SK-N-SH (cell line): ENCODE measurements around the gene RPL4. TPM values are rescaled to one million over a fixed set of nuclear protein-coding genes. Genes with fewer than 3 reads are reported as not detected.
"Not testable (repeated sequence)": the region's sequence is repeated elsewhere in the genome, so short reads cannot be mapped to it uniquely, and the experiment has no call there.

Source experiments
- CTCF ChIA-PET: fragments of 300-600, 350-600 bp; formaldehyde crosslinking; extraction: SDS; loops from one replicate; lab custom pipeline; 2021; lab: Yijun Ruan, JAX
- POLR2A ChIA-PET: fragments of 350-600 bp; sonication (Branson Sonifier 250); formaldehyde crosslinking; extraction: SDS; loops from one replicate; lab custom pipeline; 2020; ENCODE audit warnings: antibody characterized with exemption, inconsistent platforms; lab: Yijun Ruan, JAX
- DNase-seq: peaks from one replicate; pipeline ENCODE4 v3.0.0; 2012
- H2AFZ ChIP-seq: fragments of 200-600 bp; sonication (generic); 2 replicates; pipeline ENCODE4 v1.8.1; 2016; ENCODE audit warnings: antibody characterized with exemption, mild to moderate bottlenecking, low read depth
- H3F3A ChIP-seq: fragments of 200-600 bp; sonication (generic); replicated peaks from 2 replicates; pipeline ENCODE3; 2016; ENCODE audit warnings: antibody characterized with exemption, mild to moderate bottlenecking; ENCODE audit not compliant: insufficient read depth
- H3K27ac ChIP-seq, 2 experiments: fragments of 200-500 bp in 1 of 2; fragments of 200-600 bp in 1 of 2; sonication (Bioruptor generic) in 1 of 2; sonication (generic), shearing (Covaris generic) in 1 of 2; 2 replicates each; pipeline versions ENCODE4 v1.5.1 to v1.6.1; 2014 to 2016; ENCODE audit warnings: low read depth in 2 of 2, inconsistent platforms in 1 of 2, low read length in 1 of 2, mild to moderate bottlenecking in 1 of 2, mixed read lengths in 1 of 2
- H3K27me3 ChIP-seq: fragments of 200-600 bp; sonication (generic), shearing (Covaris generic); 2 replicates; pipeline ENCODE4 v1.6.1; 2016; ENCODE audit warnings: mixed run types; ENCODE audit not compliant: insufficient read depth
- H3K36me3 ChIP-seq, 2 experiments: fragments of 200-500 bp in 1 of 2; fragments of 200-600 bp in 1 of 2; sonication (Bioruptor generic) in 1 of 2; sonication (generic) in 1 of 2; replicated peaks in 1 of 2; 2 replicates each; pipeline versions ENCODE3 to v1.5.1; 2014 to 2016; ENCODE audit warnings: low read length in 1 of 2, mild to moderate bottlenecking in 1 of 2; ENCODE audit not compliant: insufficient read depth in 2 of 2, control insufficient read depth in 1 of 2
- H3K4me1 ChIP-seq, 2 experiments: fragments of 200-500 bp in 1 of 2; fragments of 200-600 bp in 1 of 2; sonication (Bioruptor generic) in 1 of 2; sonication (generic), shearing (Covaris generic) in 1 of 2; 2 replicates each; pipeline versions ENCODE4 v1.5.1 to v1.6.1; 2014 to 2016; ENCODE audit warnings: low read depth in 1 of 2, low read length in 1 of 2, mixed run types in 1 of 2; ENCODE audit not compliant: insufficient read depth in 2 of 2, control insufficient read depth in 1 of 2
- H3K4me2 ChIP-seq: fragments of 200-600 bp; sonication (generic), shearing (Covaris generic); 2 replicates; pipeline ENCODE4 v1.6.1; 2017; ENCODE audit warnings: mixed run types
- H3K4me3 ChIP-seq, 2 experiments: fragments of 200-500 bp in 1 of 2; fragments of 200-600 bp in 1 of 2; sonication (Bioruptor generic) in 1 of 2; sonication (generic), shearing (Covaris generic) in 1 of 2; 2 replicates each; pipeline versions ENCODE4 v1.5.1 to v1.8.1; 2014 to 2016; ENCODE audit warnings: low read depth in 2 of 2, inconsistent platforms in 1 of 2, low read length in 1 of 2, mild to moderate bottlenecking in 1 of 2, mixed read lengths in 1 of 2, moderate library complexity in 1 of 2
- H3K79me2 ChIP-seq: fragments of 200-600 bp; sonication (generic); 2 replicates; pipeline ENCODE4 v1.8.1; 2017; ENCODE audit warnings: mild to moderate bottlenecking; ENCODE audit not compliant: insufficient read depth
- H3K9ac ChIP-seq: fragments of 200-600 bp; sonication (generic); 2 replicates; pipeline ENCODE4 v1.6.1; 2017; ENCODE audit warnings: mixed run types
- H3K9me2 ChIP-seq: fragments of 200-600 bp; sonication (generic); 2 replicates; pipeline ENCODE4 v1.6.1; 2017; ENCODE audit warnings: mixed run types
- H3K9me3 ChIP-seq: fragments of 200-600 bp; sonication (generic); 2 replicates; pipeline ENCODE4 v1.6.1; 2017; ENCODE audit warnings: mixed run types, mild to moderate bottlenecking, moderate library complexity
- H4K20me1 ChIP-seq: fragments of 200-600 bp; sonication (generic); 2 replicates; pipeline ENCODE4 v1.6.1; 2017; ENCODE audit warnings: mild to moderate bottlenecking, mixed run types; ENCODE audit not compliant: insufficient read depth
- EP300 ChIP-seq, 2 experiments: IDR thresholded peaks; 2 replicates each; pipeline versions ENCODE4 v1.4.0 to v1.6.1; 2012; ENCODE audit warnings: borderline replicate concordance in 1 of 2, low read depth in 1 of 2, low read length in 1 of 2
- EZH2phosphoT487 ChIP-seq: fragments of 200-600 bp; sonication (generic); IDR thresholded peaks from 2 replicates; pipeline ENCODE4 v1.6.1; 2017; ENCODE audit warnings: low read depth, mixed run types, mild to moderate bottlenecking, antibody characterized with exemption, moderate library complexity, borderline replicate concordance
- FOSL2 ChIP-seq: IDR thresholded peaks from 2 replicates; pipeline ENCODE4 v1.4.0; 2012; ENCODE audit warnings: low read depth, mild to moderate bottlenecking, moderate library complexity, borderline replicate concordance
- FOXM1 ChIP-seq: IDR thresholded peaks from 2 replicates; pipeline ENCODE4 v1.4.0; 2012; ENCODE audit warnings: low read depth, mild to moderate bottlenecking
- GABPA ChIP-seq: IDR thresholded peaks from 2 replicates; pipeline ENCODE4 v1.4.0; 2012; ENCODE audit warnings: low read depth, mild to moderate bottlenecking
- GATA2 ChIP-seq: sonication (generic); formaldehyde crosslinking; IDR thresholded peaks from 2 replicates; pipeline ENCODE4 v1.5.0; 2020; ENCODE audit warnings: mild to moderate bottlenecking, missing genetic modification reagents
- IRF3 ChIP-seq: fragments of 150-350 bp; IDR thresholded peaks from 2 replicates; pipeline ENCODE4 v1.6.1; 2016; ENCODE audit warnings: mild to moderate bottlenecking, low read depth, low read length
- MAX ChIP-seq: IDR thresholded peaks from 2 replicates; pipeline ENCODE4 v1.4.0; 2012; ENCODE audit warnings: low read depth
- RFX5 ChIP-seq: IDR thresholded peaks from 2 replicates; pipeline ENCODE4 v1.6.1; 2012; ENCODE audit warnings: mild to moderate bottlenecking, improper control_type of control experiment, low read length
- SIN3A ChIP-seq: IDR thresholded peaks from 2 replicates; pipeline ENCODE4 v1.6.1; 2012; ENCODE audit warnings: low read depth, mild to moderate bottlenecking, low read length, moderate library complexity, borderline replicate concordance
- TCF12 ChIP-seq: IDR thresholded peaks from 2 replicates; pipeline ENCODE4 v1.4.0; 2012
- YY1 ChIP-seq: IDR thresholded peaks from 2 replicates; pipeline ENCODE4 v1.4.0; 2012; ENCODE audit warnings: low read depth, mild to moderate bottlenecking
- ZBTB33 ChIP-seq: IDR thresholded peaks from 2 replicates; pipeline ENCODE4 v1.4.0; 2012; ENCODE audit warnings: low read depth, borderline replicate concordance
- WGBS: methylation state at CpG from one replicate; pipeline ENCODE4 v1.1.6; 2017; ENCODE audit warnings: low lambda C conversion rate; 5-methylcytosine and 5-hydroxymethylcytosine counted together
- polyA plus RNA-seq, 3 experiments: library from polyadenylated mRNA; depleted of rRNA; stranded (reverse); fragments of >200 nt; gene quantifications; 2 replicates each; pipeline ENCODE4 v1.2.3, GENCODE V29; 2012
- TF ChIP-seq, protein P1 (sequence below): IDR thresholded peaks from 2 replicates; pipeline ENCODE4; 2012

RPL4 gene
- polyA plus RNA-seq, 1 of the 3 experiments (the other 2 are of a cell fraction) = 3,177 TPM

- Histone ChIP-seq H3F3A (peaks cover 53% of the 10 kb centered on the region), H3K36me3 (peaks cover 56 to 57% of the 10 kb centered on the region in 2 experiments), H3K9me2 (no peaks in the 10 kb centered on the region), H3K27ac (peak overlapping the region; percentile 22 to 96; a peak in 3 of 4 replicates), H3K9me3 (no peaks in the 10 kb centered on the region), H4K20me1 (peaks cover 63% of the 10 kb centered on the region), H3K4me2 (peak overlapping the region; percentile 75), H3K79me2 (peaks cover 67% of the 10 kb centered on the region), H2AFZ (no peak overlapping the region), H3K4me1 (peaks cover 3 to 16% of the 10 kb centered on the region in 2 experiments; a peak in 3 of 4 replicates), H3K9ac (peak overlapping the region; percentile 96), H3K4me3 (peak overlapping the region; percentile 79 to 98), H3K27me3 (no peaks in the 10 kb centered on the region)
- CTCF ChIA-PET = no interaction called here
- POLR2A ChIA-PET = no interaction called here
- no peak for DNase-seq
- 35% methylated on average over 10 of the region's 10 CpGs for WGBS
- TF ChIP-seq IRF3 (no peak), ZBTB33 (no peak), EZH2phosphoT487 (no peak), SIN3A (no peak), YY1 (no peak), TCF12 (no peak), RFX5 (no peak), MAX (no peak), GATA2 (CRISPR knock-in tag) (no peak), GABPA (no peak), EP300 (IDR thresholded peaks at IDR 0.05; ENCODE audit: borderline replicate concordance in 1 of 2, low read depth in 1 of 2, low read length in 1 of 2) (no peak), FOXM1 (no peak), FOSL2 (no peak)
- TF ChIP-seq, protein P1, sequence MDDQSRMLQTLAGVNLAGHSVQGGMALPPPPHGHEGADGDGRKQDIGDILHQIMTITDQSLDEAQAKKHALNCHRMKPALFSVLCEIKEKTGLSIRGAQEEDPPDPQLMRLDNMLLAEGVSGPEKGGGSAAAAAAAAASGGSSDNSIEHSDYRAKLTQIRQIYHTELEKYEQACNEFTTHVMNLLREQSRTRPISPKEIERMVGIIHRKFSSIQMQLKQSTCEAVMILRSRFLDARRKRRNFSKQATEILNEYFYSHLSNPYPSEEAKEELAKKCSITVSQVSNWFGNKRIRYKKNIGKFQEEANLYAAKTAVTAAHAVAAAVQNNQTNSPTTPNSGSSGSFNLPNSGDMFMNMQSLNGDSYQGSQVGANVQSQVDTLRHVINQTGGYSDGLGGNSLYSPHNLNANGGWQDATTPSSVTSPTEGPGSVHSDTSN = no peak
Measured at GRCh38 chr15:66502491-66502890, 2.2 kb downstream of the RPL4 start.

DNA sequence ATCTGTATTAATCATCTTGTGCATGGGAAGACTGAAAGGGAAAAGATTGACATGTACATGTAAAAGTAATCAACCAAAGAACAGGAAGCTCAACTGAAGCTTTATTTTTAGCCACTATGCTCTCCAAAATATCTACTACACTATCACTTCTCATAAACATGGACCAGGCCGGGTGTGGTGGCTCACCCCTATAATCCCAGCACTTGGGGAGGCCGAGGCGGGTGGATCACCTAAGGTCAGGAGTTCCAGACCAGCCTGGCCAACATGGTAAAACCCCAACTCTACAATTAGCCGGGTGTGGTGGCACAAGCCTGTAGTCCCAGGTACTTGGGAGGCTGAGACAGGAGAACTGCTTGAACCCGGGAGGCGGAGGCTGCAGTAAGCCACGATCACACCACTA is 4.3 kb downstream of the RPL4 start:
- H3K9me3 ChIP-seq, H3K4me2 ChIP-seq, H3K9ac ChIP-seq, H3K27me3 ChIP-seq, DNase-seq, H3K9me2 ChIP-seq, H3K4me3 ChIP-seq, H2AFZ ChIP-seq: not testable (repeated sequence)
- 83% methylated on average over 7 of the region's 7 CpGs for WGBS
- peaks cover 0 to 19% of the 10 kb centered on the region in 2 experiments; a peak in 2 of 4 replicates for H3K4me1 ChIP-seq
- peaks cover 57 to 58% of the 10 kb centered on the region in 2 experiments for H3K36me3 ChIP-seq
- peak overlapping the region in 1 of 2 experiments; percentile 96; a peak in 1 of 4 replicates for H3K27ac ChIP-seq
- peaks cover 67% of the 10 kb centered on the region for H3K79me2 ChIP-seq
- peaks cover 63% of the 10 kb centered on the region for H4K20me1 ChIP-seq
- ChIA-PET CTCF (interaction anchor here (5.7 kb wide), 1 partner anchor 114 kb away, joined by 51 read pairs; the partner anchor contains the start of gene MAP2K1), POLR2A (interaction anchor here (1.0 kb wide), 1 partner anchor 143 kb away, joined by 4 read pairs; no protein-coding TSS in a partner anchor)
- H3F3A ChIP-seq = peaks cover 53% of the 10 kb centered on the region
